Measurements from ENCODE around the gene C9orf72. TPM values are rescaled to one million over a fixed set of nuclear protein-coding genes. Genes with fewer than 3 reads are reported as not detected.

C9orf72 gene
- total RNA-seq, 2 donors from 2014 or later: 8.9 to 9.7 TPM

DNA sequence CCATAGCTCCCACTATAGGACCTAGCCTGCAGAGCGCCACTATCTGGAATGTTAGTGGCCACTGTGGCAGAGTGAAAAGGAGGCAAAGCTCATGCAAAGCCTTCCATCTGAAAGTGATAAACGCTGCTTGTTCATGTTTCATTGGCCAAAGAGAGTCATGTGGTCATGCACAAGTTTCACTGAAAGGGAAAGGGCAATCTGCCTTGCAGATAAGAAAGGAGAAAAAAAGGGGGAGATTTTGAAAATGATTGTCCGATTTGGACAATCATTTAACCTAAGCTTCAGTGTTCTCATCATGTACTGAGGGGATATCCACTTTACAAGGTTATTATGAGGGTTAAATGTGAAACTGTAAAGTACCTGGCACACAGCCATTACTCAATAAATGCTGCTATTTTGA, 34.6 kb downstream of the C9orf72 start:
- ATAC-seq (replicated peaks): no peak
- peaks cover 7% of the 10 kb centered on the region for H3K36me3 Mint-ChIP-seq (ENCODE audit: low read depth)

DNA sequence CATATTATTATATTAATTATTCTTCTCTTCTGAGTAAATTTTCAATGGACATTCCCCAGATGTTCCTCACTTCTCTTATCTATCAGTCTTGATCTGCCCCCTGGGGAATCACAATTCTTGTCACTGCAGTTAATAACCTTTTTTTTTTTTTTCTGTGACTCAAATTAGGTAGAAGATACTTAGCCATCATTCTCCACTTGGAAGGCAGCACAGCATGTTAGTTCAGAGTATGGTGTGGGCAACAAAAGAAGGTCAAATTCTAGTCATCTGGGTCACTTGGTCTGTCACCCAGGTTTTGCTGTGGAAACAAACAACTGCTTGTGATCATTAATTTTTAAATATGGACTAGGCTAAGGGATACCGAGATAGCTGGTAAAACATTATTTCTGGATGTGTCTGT, 35.5 kb downstream of the C9orf72 start:
- Mint-ChIP-seq H3K4me1 (no peaks in the 10 kb centered on the region), H3K4me3 (no peak overlapping the region), H3K36me3 (ENCODE audit: low read depth) (no peaks in the 10 kb centered on the region), H3K27ac (no peak overlapping the region), H3K27me3 (no peaks in the 10 kb centered on the region), H3K9me3 (no peaks in the 10 kb centered on the region)
- no peak for ATAC-seq (replicated peaks)

More for the DNA sequence above, 34.6 kb downstream of the C9orf72 start:
- no peaks in the 10 kb centered on the region for H3K27me3 Mint-ChIP-seq
- H3K9me3 Mint-ChIP-seq: no peaks in the 10 kb centered on the region
- no peak overlapping the region for H3K4me3 Mint-ChIP-seq
- H3K27ac Mint-ChIP-seq: no peak overlapping the region
- H3K4me1 Mint-ChIP-seq: no peaks in the 10 kb centered on the region

GRCh38 chr9:27537027-27537435, 36.2 kb downstream of the C9orf72 start:
- Mint-ChIP-seq H3K4me3 (no peak overlapping the region), H3K4me1 (no peaks in the 10 kb centered on the region), H3K27ac (no peak overlapping the region), H3K27me3 (no peaks in the 10 kb centered on the region), H3K9me3 (no peaks in the 10 kb centered on the region), H3K36me3 (ENCODE audit: low read depth) (no peaks in the 10 kb centered on the region)
- ATAC-seq (replicated peaks): no peak

GRCh38 chr9:27536168-27536567, 37.1 kb downstream of the C9orf72 start:
- H3K9me3 Mint-ChIP-seq: no peaks in the 10 kb centered on the region
- no peaks in the 10 kb centered on the region for H3K36me3 Mint-ChIP-seq (ENCODE audit: low read depth)
- no peak overlapping the region for H3K4me3 Mint-ChIP-seq
- no peak overlapping the region for H3K27ac Mint-ChIP-seq
- no peak for ATAC-seq (replicated peaks)
- no peaks in the 10 kb centered on the region for H3K4me1 Mint-ChIP-seq
- H3K27me3 Mint-ChIP-seq: no peaks in the 10 kb centered on the region

DNA sequence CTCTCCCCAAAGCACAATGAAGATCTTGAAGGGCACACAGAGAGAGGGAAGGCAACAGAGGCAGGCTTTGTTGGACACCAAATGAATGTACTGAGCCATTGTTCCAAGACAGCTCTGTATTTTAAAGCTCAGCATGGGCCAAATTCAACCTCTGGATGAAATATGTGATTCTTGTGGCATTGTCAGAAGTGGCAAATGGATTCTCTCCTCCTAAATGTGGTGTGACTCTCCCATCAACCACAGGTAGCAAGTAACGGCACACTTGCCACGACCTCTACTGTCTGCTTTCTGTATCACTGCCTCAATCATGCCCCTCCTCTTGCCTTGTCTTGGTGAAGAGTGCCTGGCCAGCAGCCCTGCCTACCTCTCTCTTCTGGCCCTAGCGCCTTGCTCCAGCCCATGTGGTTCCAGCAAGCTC, 37.6 kb downstream of the C9orf72 start:
- ATAC-seq (replicated peaks): no peak
- Mint-ChIP-seq H3K27ac (no peak overlapping the region), H3K4me3 (no peak overlapping the region), H3K9me3 (no peaks in the 10 kb centered on the region), H3K36me3 (ENCODE audit: low read depth) (no peaks in the 10 kb centered on the region), H3K4me1 (no peaks in the 10 kb centered on the region), H3K27me3 (no peaks in the 10 kb centered on the region)

DNA sequence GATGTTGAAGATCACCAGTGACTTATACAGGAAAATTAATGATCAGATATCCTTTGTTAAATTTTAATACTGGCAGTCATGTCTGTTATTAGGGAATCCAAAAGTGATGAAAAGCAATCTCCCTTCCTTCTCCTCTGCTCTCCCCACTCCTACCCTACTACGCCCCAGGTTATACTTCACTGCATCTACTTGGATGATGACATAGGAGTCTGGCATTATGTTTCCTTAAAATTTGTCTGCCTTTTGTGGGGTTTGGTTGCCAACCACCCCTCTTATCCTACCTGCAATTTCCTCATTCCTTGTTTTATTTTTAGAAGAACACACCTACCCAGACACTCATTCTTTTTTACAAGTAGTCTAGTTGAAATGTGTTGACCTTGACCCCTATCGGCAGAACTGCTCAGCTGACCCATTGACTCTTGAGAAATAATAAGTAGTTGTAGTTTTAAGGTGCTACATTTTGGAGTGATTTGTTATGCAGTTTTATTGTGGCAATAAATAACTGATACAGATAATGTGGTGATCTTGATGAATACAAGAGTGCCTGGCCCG, 38.5 kb downstream of the C9orf72 start:
- Mint-ChIP-seq H3K9me3 (no peaks in the 10 kb centered on the region), H3K4me3 (no peak overlapping the region), H3K36me3 (ENCODE audit: low read depth) (no peaks in the 10 kb centered on the region), H3K4me1 (no peaks in the 10 kb centered on the region), H3K27ac (no peak overlapping the region), H3K27me3 (no peaks in the 10 kb centered on the region)
- no peak for ATAC-seq (replicated peaks)

GRCh38 chr9:27534131-27534530, 39.1 kb downstream of the C9orf72 start:
- Mint-ChIP-seq H3K9me3 (no peaks in the 10 kb centered on the region), H3K4me1 (no peaks in the 10 kb centered on the region), H3K27ac (no peak overlapping the region), H3K27me3 (no peaks in the 10 kb centered on the region), H3K4me3 (no peak overlapping the region), H3K36me3 (ENCODE audit: low read depth) (no peaks in the 10 kb centered on the region)
- no peak for ATAC-seq (replicated peaks)

GRCh38 chr9:27533311-27533710, 40.0 kb downstream of the C9orf72 start:
- H3K36me3 Mint-ChIP-seq (ENCODE audit: low read depth): no peaks in the 10 kb centered on the region
- no peaks in the 10 kb centered on the region for H3K27me3 Mint-ChIP-seq
- no peak overlapping the region for H3K27ac Mint-ChIP-seq
- H3K9me3 Mint-ChIP-seq: no peaks in the 10 kb centered on the region
- no peak for ATAC-seq (replicated peaks)
- peaks cover under 1% of the 10 kb centered on the region for H3K4me1 Mint-ChIP-seq
- no peak overlapping the region for H3K4me3 Mint-ChIP-seq

DNA sequence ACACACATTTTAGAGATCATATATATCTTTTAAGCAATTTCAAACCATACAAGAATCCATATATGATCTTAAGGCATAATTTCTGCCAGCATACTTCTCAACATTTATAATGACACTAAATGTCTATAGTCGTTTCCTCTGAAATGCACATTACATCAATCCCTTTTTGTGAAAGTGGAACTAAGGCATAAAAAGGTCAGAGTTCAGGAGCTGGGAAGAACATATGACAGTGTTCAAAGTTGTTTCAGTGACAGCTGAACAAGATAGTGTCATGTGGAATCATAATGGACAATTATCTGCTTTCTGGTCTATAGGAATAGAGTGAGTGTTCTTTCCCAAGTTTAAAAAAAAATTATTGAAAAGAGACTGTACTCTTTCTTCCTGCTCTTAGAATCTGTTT, 41.2 kb downstream of the C9orf72 start:
- H3K36me3 Mint-ChIP-seq (ENCODE audit: low read depth): no peaks in the 10 kb centered on the region
- no peak for ATAC-seq (replicated peaks)
- H3K9me3 Mint-ChIP-seq: no peaks in the 10 kb centered on the region
- H3K27me3 Mint-ChIP-seq: peaks cover 3% of the 10 kb centered on the region
- H3K27ac Mint-ChIP-seq: no peak overlapping the region
- H3K4me1 Mint-ChIP-seq: peaks cover 4% of the 10 kb centered on the region
- H3K4me3 Mint-ChIP-seq: no peak overlapping the region

GRCh38 chr9:27530915-27531755, 42.1 kb downstream of the C9orf72 start:
- Mint-ChIP-seq H3K4me3 (no peak overlapping the region), H3K27me3 (peaks cover 5% of the 10 kb centered on the region), H3K9me3 (no peaks in the 10 kb centered on the region), H3K4me1 (peaks cover 4% of the 10 kb centered on the region), H3K36me3 (ENCODE audit: low read depth) (no peaks in the 10 kb centered on the region), H3K27ac (no peak overlapping the region)
- no peak for ATAC-seq (replicated peaks)

DNA sequence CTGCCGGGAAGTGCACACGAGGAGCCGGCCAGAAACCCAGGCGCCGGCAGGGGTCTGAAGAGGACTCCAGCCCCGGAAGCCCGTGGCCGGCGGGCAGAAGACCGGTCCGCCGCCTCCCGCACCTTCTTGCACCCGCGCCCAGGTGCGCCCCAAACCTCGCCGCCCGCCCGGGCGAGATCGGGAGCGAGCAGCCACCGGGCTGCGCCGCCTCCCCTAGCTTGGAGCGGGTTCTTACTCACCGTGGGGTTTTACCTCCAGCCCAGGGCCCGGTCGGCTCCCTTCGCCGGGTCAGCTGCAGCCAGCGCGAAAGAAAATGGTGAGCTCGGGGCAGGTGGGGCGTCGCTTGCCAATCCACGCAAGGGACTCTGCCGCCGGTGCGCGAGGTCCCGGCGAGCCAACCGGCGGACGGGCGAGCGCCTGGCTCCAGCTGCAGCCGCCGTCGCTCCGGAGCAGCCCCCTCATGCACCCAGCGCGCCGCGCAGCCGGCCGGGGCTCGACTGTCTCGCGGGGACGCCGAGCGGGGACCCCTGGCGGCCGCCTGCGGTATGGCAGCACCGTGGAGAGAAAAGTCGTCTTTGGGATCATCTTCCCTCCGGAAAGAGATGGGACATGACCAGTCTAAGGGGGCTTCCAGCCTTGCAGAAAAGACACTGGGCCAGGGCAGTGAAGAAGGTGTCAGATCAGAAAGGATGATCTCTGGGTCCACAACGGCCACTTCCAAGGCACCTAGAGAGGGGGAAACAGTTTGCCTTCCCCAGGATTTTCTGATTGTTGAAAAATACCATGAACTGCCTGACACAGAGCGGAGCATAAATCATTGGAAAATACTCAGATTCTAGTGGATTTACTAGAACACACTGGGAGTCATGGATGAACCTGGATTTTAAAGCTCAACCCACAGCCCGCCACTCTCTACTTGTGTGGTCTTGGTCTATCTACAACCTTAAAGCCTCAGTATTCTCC, 43.7 kb downstream of the C9orf72 start, which contains the start of gene MOB3B:
TSS of gene MOB3B (minus strand) at position 499 of the 963 bp plus-strand sequence. CDS start 74,264 bp downstream, outside the sequence.
- Mint-ChIP-seq H3K9me3 (no peaks in the 10 kb centered on the region), H3K4me1 (peaks cover 4% of the 10 kb centered on the region), H3K4me3 (peak within 1 kb of the TSS; percentile 84), H3K27ac (peak within 1 kb of the TSS; percentile 64), H3K27me3 (peaks cover 8% of the 10 kb centered on the region), H3K36me3 (ENCODE audit: low read depth) (no peaks in the 10 kb centered on the region)
- peak; percentile 79 for ATAC-seq (replicated peaks)

GRCh38 chr9:27528886-27529315, 44.4 kb downstream of the C9orf72 start:
- peak overlapping the region; percentile 84 for H3K4me3 Mint-ChIP-seq
- peaks cover 8% of the 10 kb centered on the region for H3K27me3 Mint-ChIP-seq
- H3K27ac Mint-ChIP-seq: peak overlapping the region; percentile 64
- H3K4me1 Mint-ChIP-seq: peaks cover 4% of the 10 kb centered on the region
- no peaks in the 10 kb centered on the region for H3K36me3 Mint-ChIP-seq (ENCODE audit: low read depth)
- no peaks in the 10 kb centered on the region for H3K9me3 Mint-ChIP-seq
- ATAC-seq (replicated peaks): peak; percentile 79

- peak; percentile 55 for ATAC-seq (replicated peaks)
- H3K4me1 Mint-ChIP-seq: peaks cover 4% of the 10 kb centered on the region
- no peaks in the 10 kb centered on the region for H3K9me3 Mint-ChIP-seq
- peak overlapping the region; percentile 84 for H3K4me3 Mint-ChIP-seq
- H3K27ac Mint-ChIP-seq: peak overlapping the region; percentile 64
- H3K36me3 Mint-ChIP-seq (ENCODE audit: low read depth): no peaks in the 10 kb centered on the region
- peaks cover 8% of the 10 kb centered on the region for H3K27me3 Mint-ChIP-seq
Observed at GRCh38 chr9:27528076-27528885, 45.0 kb downstream of the C9orf72 start.

DNA sequence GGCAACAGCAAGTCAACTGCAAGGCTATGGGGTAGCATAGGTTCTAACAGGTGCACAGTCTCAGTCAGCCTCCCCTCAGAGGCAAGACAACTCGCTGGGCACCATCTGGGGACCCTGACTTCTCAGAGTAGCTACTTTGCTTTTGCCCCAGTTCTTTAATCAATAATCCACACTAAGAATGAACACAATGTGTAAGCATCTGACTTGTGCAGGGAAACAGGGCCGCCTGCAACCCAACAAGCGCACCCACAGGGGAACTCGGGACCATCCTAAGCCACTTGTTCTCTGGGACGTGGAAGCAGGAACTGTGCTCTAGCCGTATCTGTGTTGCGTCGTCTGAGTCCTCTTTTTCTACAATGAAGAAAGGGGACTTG, 45.6 kb downstream of the C9orf72 start:
- Mint-ChIP-seq H3K9me3 (no peaks in the 10 kb centered on the region), H3K4me3 (peak overlapping the region; percentile 84), H3K27ac (no peak overlapping the region), H3K36me3 (ENCODE audit: low read depth) (no peaks in the 10 kb centered on the region), H3K27me3 (peaks cover 8% of the 10 kb centered on the region), H3K4me1 (peaks cover 4% of the 10 kb centered on the region)
- ATAC-seq (replicated peaks): no peak

Measured in activated T-helper 17 cell treated with anti-CD3 and anti-CD28 coated beads, Interleukin-2, amount 50 U/mL, for 72 hours (primary cell).